GM12874 (cell line): ENCODE results near the gene SLC29A3.

Source experiments
- TF ChIP-seq, protein P1 (sequence below): IDR thresholded peaks from 2 replicates; pipeline ENCODE4 v1.5.1; 2011; ENCODE audit warnings: low read depth, mild to moderate bottlenecking, control low read depth, low read length, moderate library complexity; ENCODE audit not compliant: insufficient read depth

The SLC29A3 gene

DNA sequence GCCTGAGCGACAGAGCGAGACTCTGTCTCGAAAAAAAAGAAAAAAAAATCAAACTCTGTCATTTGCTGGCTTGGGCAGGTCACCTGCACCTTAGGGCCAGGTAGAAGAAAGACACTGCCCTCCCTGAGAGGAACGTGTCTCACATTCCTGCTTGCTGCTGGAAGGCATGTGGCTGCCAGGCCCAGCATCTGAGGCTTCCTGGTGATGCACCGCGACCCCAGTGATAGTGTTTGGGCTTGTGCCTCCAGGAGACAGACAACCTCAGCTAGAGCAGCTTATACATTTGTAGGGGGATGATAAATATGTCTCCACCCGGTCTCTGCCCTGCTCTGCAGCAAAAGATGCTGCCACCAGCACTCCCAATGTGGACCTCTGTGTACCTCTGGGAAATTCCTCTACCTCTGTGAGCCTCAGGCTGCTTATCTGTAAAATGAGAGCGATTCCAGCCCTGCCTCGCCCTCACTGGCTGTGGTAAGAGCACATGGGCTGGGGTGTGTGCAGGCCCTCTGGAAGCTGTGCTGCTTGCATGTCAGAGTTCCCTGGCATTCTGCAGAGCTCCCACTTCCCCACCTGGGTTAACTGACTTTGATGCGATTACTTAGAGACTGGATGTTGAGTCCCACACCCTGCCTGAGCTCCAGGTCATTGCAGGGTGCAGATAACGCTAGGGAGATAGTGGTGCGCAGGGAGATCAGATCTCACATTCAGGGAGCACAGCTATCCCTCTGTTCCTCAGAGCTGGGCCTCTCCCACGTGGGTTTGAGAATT is 19.9 kb downstream of the SLC29A3 start:
- TF ChIP-seq, protein P1, sequence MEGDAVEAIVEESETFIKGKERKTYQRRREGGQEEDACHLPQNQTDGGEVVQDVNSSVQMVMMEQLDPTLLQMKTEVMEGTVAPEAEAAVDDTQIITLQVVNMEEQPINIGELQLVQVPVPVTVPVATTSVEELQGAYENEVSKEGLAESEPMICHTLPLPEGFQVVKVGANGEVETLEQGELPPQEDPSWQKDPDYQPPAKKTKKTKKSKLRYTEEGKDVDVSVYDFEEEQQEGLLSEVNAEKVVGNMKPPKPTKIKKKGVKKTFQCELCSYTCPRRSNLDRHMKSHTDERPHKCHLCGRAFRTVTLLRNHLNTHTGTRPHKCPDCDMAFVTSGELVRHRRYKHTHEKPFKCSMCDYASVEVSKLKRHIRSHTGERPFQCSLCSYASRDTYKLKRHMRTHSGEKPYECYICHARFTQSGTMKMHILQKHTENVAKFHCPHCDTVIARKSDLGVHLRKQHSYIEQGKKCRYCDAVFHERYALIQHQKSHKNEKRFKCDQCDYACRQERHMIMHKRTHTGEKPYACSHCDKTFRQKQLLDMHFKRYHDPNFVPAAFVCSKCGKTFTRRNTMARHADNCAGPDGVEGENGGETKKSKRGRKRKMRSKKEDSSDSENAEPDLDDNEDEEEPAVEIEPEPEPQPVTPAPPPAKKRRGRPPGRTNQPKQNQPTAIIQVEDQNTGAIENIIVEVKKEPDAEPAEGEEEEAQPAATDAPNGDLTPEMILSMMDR, result no peak

DNA sequence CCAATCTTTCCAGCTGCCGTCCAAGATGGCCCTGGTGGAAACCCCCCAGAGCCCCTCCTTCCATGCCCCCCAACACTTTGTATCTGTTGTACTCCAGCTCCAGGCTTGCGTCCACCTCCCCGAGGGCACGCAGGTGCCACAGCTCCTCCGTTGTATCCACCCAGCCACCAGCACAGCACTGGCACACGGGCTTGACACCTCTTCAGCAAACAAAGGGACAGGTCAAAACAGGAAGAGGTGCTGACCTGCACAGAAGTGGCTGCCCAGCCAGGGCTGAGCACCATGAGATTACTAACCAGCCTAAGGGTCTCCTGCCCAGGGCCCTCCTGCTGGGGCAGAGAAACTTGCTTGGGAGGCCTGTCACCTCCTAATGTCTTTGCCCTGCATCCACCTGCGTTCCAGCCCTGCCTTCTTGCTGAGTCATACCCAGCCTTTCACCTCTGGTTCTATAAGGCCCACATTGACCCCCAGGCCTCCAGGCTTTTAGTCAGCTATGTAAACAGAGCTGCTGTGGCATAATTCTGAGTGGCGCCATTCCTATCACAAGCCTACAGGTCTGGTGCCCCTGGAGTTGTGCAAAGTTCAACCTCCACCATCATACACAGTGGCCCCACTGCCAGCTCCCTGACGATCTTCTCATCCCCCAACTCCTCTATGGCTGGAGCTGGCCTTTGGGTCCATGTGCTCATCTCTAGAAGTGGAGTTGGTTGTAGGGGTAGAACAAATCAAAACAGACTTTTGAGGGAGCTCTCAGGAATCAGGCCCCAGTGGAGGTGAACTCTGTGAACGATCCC is 20.9 kb downstream of the SLC29A3 start:
- TF ChIP-seq, protein P1, result no peak

DNA sequence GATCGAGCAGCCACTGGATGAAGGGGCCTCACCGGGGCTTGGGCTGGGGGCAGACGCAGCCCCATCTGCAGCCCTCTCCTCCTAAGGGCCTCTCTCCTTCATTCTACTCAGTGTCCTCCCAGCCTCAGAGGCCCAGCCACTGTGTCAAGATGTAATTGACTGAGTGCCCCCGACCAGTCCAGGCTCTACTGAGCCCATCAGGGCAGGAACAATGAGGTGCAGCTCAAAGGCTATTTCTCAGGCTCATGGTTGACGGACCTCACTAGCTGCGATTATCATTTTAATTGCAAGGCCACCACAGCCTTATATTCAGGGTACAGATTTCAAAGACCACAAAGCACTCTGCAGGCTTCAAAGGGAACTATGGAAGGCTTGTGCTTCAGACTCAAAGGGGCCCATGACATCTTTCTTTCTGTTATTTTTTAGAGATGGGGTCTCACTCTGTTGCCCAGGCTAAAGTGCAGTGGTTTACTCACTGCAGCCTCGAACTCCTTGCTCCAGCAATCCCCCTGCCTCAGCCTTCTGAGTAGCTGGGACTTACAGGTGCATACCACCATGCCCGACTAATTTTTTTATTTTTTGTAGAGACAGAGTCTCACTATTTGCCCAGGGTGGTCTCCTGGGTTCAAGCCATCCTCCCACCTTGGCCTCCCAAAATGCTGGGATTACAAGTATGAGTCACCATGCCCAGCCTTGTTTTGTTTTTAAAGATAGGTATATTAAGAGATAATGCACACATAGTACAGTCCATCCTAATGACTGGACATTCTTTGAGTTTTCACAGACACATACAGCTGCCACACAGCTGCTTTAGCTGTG is 23.7 kb downstream of the SLC29A3 start:
- TF ChIP-seq, protein P1, result no peak

DNA sequence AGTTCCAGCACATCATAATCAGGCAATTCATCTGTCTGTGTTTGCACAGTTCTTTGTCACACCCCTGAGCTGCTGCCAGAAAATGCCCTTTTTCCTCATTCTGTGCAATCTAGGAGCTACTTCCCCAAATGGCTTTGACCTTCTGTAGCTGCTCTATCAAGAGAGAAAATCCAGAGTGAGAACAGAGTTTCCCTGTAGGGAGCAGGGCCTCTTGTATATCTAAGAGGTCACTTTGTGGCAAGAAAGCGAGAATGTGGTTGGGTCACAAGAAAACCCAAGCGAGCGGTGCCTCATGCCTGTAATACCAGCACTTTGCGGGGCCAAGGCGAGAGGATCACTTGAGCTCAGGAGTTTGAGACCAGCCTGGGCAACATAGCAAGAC is 24.3 kb downstream of the SLC29A3 start:
- TF ChIP-seq, protein P1, result no peak

DNA sequence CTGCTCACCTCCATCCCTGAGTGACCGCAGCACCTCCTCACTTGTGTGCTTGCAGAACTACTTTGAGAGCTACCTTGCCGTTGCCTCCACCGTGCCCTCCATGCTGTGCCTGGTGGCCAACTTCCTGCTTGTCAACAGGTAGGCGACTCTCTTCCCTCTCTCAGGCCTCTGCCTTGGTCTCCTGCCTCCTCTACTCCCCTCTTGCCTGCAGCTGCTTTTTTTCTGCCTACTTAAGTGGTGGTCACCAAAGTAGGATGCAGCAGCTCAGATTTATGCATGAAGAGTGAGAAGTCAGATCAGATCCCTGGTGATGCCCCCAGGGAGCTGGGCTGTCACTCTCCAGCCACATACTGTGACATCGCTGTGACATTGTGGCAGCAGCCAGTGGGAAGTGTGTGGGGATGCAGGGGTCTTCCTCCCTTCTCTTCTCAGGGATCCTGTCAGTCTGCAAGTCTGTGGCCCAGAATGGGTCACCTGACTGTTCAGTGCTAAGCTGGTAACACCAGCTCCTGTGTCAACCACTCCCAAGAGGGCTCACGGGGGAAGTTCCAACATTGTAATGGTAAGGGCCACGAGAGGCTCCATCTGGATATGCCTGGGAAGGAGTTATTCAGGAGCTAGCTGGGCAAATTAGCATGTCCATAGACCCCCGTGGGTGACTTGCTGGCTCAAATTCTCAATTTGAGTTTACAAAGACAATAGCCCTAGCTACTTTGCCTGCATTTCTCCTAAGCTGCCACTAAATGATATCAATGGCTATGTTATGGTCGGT is 25.3 kb downstream of the SLC29A3 start:
- TF ChIP-seq, protein P1, result no peak

DNA sequence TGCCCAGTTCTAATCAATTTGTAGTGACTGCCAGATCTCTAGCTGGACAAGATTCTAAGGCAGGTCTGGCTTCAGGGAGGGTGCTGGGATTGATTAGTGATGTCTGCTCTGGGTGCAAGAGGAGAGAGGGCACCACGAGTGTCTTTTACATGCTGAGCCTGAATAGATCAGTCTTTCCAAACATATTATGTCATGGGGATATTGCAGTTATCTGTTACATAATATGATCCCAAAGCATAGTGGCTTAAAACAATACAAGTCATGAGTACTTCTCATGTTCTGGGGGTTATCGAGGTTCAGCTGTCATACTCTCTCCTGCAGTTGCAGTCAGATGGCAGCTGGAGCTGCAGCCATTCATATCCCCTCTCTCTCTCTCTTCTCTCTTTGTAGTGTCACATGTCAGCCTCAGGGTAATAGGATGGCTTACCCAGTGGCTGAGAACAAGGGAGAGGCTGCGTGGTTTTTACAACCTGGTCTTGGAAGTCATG is 26.0 kb downstream of the SLC29A3 start:
- TF ChIP-seq, protein P1, result no peak

DNA sequence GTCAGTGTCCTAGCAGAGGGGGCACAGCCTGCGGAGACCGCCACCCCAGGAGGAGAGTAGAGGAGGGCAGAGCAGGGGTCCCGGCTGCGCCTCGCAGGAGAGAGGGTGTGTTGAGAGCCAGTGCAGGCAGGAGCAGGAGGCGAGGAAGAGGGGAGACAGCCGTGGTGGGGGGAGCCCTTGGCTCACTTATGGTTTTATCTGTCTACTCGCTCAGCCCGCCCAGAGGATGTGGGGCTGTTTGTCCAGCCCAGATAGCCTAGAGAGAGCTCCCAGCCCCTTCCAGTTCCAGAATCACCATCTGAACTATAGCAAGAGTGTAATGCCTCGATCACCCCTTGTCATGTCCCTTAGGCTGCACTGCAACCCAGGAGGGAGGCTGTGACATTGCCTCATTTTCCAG is 26.6 kb downstream of the SLC29A3 start:
- TF ChIP-seq, protein P1, result no peak
